NT2/D1 (cell line): ENCODE results near the gene AGT.

Experiments used
- DNase-seq: peaks from one replicate; pipeline ENCODE4 v3.0.0-alpha.2; 2011; ENCODE audit warnings: low read depth, low spot score
- H3K27me3 ChIP-seq: 2 replicates; pipeline ENCODE4 v1.6.0; 2011; ENCODE audit warnings: mild to moderate bottlenecking; ENCODE audit not compliant: insufficient read length, insufficient read depth
- H3K36me3 ChIP-seq: 2 replicates; pipeline ENCODE4 v1.6.1; 2011; ENCODE audit warnings: mild to moderate bottlenecking, low read length, mixed read lengths; ENCODE audit not compliant: insufficient read depth, insufficient read length
- H3K4me1 ChIP-seq: 2 replicates; pipeline ENCODE4 v1.5.1; 2011; ENCODE audit not compliant: insufficient read depth, insufficient read length
- H3K4me3 ChIP-seq: 2 replicates; pipeline ENCODE4 v1.5.1; 2011; ENCODE audit warnings: low read depth; ENCODE audit not compliant: insufficient read length
- H3K9ac ChIP-seq: 2 replicates; pipeline ENCODE4 v1.6.0; 2011; ENCODE audit warnings: low read depth; ENCODE audit not compliant: insufficient read length
- H3K9me3 ChIP-seq: 2 replicates; pipeline ENCODE4 v1.5.1; 2011; ENCODE audit warnings: mild to moderate bottlenecking, low read length; ENCODE audit not compliant: insufficient read depth
- SUZ12 ChIP-seq: IDR thresholded peaks from 2 replicates; pipeline ENCODE4 v1.6.1; 2011; ENCODE audit not compliant: insufficient read length, insufficient read depth; ENCODE audit errors: extremely low read depth
- YY1 ChIP-seq: IDR thresholded peaks from 2 replicates; pipeline ENCODE4 v1.6.1; 2011; ENCODE audit not compliant: insufficient read length, insufficient read depth
- ZNF274 ChIP-seq: IDR thresholded peaks from 2 replicates; pipeline ENCODE4 v1.6.1; 2011; ENCODE audit warnings: mild to moderate bottlenecking, low read depth, low read length

The AGT gene

GRCh38 chr1:230682274-230682673 lies 31.6 kb downstream of the AGT start:
- H3K27me3 ChIP-seq, result no peaks in the 10 kb centered on the region
- H3K36me3 ChIP-seq, result peaks cover 79% of the 10 kb centered on the region
- H3K4me3 ChIP-seq, result no peak overlapping the region

GRCh38 chr1:230681599-230681998 lies 32.3 kb downstream of the AGT start:
- DNase-seq, result no peak
- Histone ChIP-seq H3K4me1 (no peaks in the 10 kb centered on the region), H3K36me3 (peaks cover 73% of the 10 kb centered on the region), H3K27me3 (no peaks in the 10 kb centered on the region), H3K9me3 (no peaks in the 10 kb centered on the region), H3K9ac (no peak overlapping the region), H3K4me3 (no peak overlapping the region)
- TF ChIP-seq ZNF274, result no peak
- TF ChIP-seq SUZ12, result no peak
- TF ChIP-seq YY1, result no peak

More at GRCh38 chr1:230682274-230682673, 31.6 kb downstream of the AGT start:
- DNase-seq, result no peak
- Histone ChIP-seq H3K9ac (no peak overlapping the region), H3K9me3 (no peaks in the 10 kb centered on the region), H3K4me1 (no peaks in the 10 kb centered on the region)
- TF ChIP-seq YY1 (no peak), SUZ12 (no peak), ZNF274 (no peak)

GRCh38 chr1:230680300-230681025 lies 33.5 kb downstream of the AGT start:
- no peak for DNase-seq
- no peak for TF ChIP-seq SUZ12
- TF ChIP-seq ZNF274, result no peak
- no peak for TF ChIP-seq YY1
- H3K36me3 ChIP-seq, result peaks cover 72% of the 10 kb centered on the region

GRCh38 chr1:230679825-230680224 lies 34.1 kb downstream of the AGT start:
- no peaks in the 10 kb centered on the region for H3K27me3 ChIP-seq
- peaks cover 72% of the 10 kb centered on the region for H3K36me3 ChIP-seq
- TF ChIP-seq SUZ12 (no peak), ZNF274 (no peak), YY1 (no peak)
- H3K9ac ChIP-seq, result no peak overlapping the region
- H3K4me1 ChIP-seq, result no peaks in the 10 kb centered on the region
- no peak overlapping the region for H3K4me3 ChIP-seq
- no peak for DNase-seq
- H3K9me3 ChIP-seq, result no peaks in the 10 kb centered on the region

More at GRCh38 chr1:230680300-230681025, 33.5 kb downstream of the AGT start:
- no peak overlapping the region for H3K9ac ChIP-seq
- H3K4me1 ChIP-seq, result no peaks in the 10 kb centered on the region
- H3K9me3 ChIP-seq, result no peaks in the 10 kb centered on the region
- H3K27me3 ChIP-seq, result no peaks in the 10 kb centered on the region
- no peak overlapping the region for H3K4me3 ChIP-seq

GRCh38 chr1:230679192-230679591 lies 34.7 kb downstream of the AGT start:
- Histone ChIP-seq H3K27me3 (no peaks in the 10 kb centered on the region), H3K4me3 (no peak overlapping the region), H3K9ac (no peak overlapping the region), H3K4me1 (no peaks in the 10 kb centered on the region), H3K9me3 (no peaks in the 10 kb centered on the region), H3K36me3 (peaks cover 72% of the 10 kb centered on the region)
- DNase-seq, result no peak
- no peak for TF ChIP-seq YY1
- TF ChIP-seq SUZ12, result no peak

GRCh38 chr1:230677200-230677599 lies 36.7 kb downstream of the AGT start:
- peaks cover 76% of the 10 kb centered on the region for H3K36me3 ChIP-seq

GRCh38 chr1:230674581-230674980 lies 39.3 kb downstream of the AGT start:
- DNase-seq, result no peak
- peaks cover 83% of the 10 kb centered on the region for H3K36me3 ChIP-seq
- no peak overlapping the region for H3K9ac ChIP-seq

More at GRCh38 chr1:230677200-230677599, 36.7 kb downstream of the AGT start:
- TF ChIP-seq YY1 (no peak), ZNF274 (no peak), SUZ12 (no peak)
- H3K27me3 ChIP-seq, result no peaks in the 10 kb centered on the region
- H3K9me3 ChIP-seq, result no peaks in the 10 kb centered on the region
- no peak overlapping the region for H3K4me3 ChIP-seq
- no peaks in the 10 kb centered on the region for H3K4me1 ChIP-seq
- no peak for DNase-seq
- no peak overlapping the region for H3K9ac ChIP-seq

More at GRCh38 chr1:230674581-230674980, 39.3 kb downstream of the AGT start:
- no peaks in the 10 kb centered on the region for H3K27me3 ChIP-seq
- H3K9me3 ChIP-seq, result no peaks in the 10 kb centered on the region
- no peak for TF ChIP-seq YY1
- no peak for TF ChIP-seq ZNF274
- no peak for TF ChIP-seq SUZ12
- no peaks in the 10 kb centered on the region for H3K4me1 ChIP-seq
- no peak overlapping the region for H3K4me3 ChIP-seq
